ENCODE measurements around the gene ZBP1. TPM values are rescaled to one million over a fixed set of nuclear protein-coding genes. Genes with fewer than 3 reads are reported as not detected.
A peak's percentile ranks its signal among the peaks of the same experiment; 100 is the strongest.

The ZBP1 gene
- total RNA-seq, 6 donors from 2014 or later, result 3.2 to 9.4 (median 4.8) TPM

DNA sequence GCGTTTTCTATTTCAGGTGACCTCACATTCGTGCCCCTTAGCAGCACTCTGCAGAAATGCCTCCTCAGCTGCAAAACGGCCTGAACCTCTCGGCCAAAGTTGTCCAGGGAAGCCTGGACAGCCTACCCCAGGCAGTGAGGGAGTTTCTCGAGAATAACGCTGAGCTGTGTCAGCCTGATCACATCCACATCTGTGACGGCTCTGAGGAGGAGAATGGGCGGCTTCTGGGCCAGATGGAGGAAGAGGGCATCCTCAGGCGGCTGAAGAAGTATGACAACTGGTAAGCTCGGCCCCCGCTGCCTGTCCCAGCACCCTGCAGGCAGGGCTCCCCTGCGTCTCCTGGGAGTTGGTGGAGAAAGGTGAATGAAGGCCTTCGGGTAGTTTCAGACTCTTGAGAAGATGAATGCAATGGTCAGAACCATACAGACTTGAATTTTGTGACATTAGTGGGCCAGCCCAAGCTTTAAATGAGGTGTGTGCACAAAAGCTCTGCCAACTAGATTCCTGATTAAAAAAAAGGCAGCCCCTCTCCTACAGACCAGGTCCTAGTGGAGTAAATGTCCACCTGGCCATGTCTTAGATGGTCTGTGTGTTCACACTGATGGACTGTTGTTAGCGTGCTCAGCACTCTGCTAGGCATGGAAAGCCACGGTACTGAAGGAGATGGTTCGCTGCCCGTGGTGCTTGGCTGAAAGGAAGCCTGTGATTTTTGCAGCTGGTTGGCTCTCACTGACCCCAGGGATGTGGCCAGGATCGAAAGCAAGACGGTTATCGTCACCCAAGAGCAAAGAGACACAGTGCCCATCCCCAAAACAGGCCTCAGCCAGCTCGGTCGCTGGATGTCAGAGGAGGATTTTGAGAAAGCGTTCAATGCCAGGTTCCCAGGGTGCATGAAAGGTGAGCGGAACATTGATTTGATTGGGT, 58.6 kb downstream of the ZBP1 start:
- ATAC-seq (ENCODE audit: low FRiP score in 2 of 2) (no peak), DNase-seq (no peak)
- Histone ChIP-seq H3K4me3 (no peak overlapping the region), H3K4me1 (no peaks in the 10 kb centered on the region), H3K27ac (no peak overlapping the region), H3K36me3 (no peaks in the 10 kb centered on the region), H3K9me3 (no peaks in the 10 kb centered on the region), H3K27me3 (no peaks in the 10 kb centered on the region)
- TF ChIP-seq POLR2A (IDR thresholded peaks at IDR 0.05) (no peak), POLR2AphosphoS5 (IDR thresholded peaks at IDR 0.05) (no peak), EP300 (IDR thresholded peaks at IDR 0.05) (no peak)
- TF ChIP-seq, protein P1, sequence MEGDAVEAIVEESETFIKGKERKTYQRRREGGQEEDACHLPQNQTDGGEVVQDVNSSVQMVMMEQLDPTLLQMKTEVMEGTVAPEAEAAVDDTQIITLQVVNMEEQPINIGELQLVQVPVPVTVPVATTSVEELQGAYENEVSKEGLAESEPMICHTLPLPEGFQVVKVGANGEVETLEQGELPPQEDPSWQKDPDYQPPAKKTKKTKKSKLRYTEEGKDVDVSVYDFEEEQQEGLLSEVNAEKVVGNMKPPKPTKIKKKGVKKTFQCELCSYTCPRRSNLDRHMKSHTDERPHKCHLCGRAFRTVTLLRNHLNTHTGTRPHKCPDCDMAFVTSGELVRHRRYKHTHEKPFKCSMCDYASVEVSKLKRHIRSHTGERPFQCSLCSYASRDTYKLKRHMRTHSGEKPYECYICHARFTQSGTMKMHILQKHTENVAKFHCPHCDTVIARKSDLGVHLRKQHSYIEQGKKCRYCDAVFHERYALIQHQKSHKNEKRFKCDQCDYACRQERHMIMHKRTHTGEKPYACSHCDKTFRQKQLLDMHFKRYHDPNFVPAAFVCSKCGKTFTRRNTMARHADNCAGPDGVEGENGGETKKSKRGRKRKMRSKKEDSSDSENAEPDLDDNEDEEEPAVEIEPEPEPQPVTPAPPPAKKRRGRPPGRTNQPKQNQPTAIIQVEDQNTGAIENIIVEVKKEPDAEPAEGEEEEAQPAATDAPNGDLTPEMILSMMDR (IDR thresholded peaks at IDR 0.05), result no peak
- 86 to 90% methylated on average over 23 to 24 of the region's 24 CpGs for WGBS, 2 donors

DNA sequence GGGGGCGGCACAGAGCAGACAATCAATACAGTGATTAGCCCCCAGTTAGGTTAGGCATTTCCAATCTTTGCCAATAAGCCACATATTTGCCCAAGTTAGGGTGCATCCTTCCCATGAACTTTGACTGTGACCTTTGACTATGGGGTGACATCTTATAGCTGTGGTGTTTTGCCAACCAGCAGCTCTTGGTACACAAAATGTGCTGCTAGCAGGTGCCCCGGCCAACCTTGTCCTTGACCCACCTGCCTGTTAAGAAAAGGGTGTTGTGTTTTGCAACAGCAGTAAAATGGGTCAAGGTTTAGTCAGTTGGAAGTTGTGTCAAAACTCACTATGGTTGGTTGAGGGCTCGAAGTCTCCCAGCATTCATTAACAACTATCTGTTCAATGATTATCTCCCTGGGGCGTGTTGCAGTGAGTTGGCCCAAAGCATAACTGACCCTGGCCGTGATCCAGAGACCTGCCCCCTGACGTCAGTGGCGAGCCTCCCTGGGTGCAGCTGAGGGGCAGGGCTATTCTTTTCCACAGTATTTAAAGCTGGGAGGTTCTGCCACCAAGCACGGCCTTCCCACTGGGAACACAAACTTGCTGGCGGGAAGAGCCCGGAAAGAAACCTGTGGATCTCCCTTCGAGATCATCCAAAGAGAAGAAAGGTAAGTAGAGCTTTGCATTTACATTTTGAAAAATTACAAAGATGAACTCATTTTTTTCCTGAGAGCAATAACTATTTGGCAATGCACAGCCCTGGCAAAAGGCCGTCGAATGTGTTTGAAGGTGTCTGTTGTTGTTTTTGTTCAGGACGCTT, 59.5 kb downstream of the ZBP1 start, which contains the start of gene PCK1:
Gene PCK1, plus strand, starts transcription at position 557 of the 802 bp plus-strand sequence. CDS start 302 bp downstream, outside the sequence.
- ATAC-seq (ENCODE audit: low FRiP score in 2 of 2) (peak in 1 of 2 donors; percentile 83), DNase-seq (no peak)
- 71 to 79% methylated on average over 10 to 14 of the region's 14 CpGs for WGBS, 2 donors
- Histone ChIP-seq H3K27ac (no peak within 1 kb of the TSS), H3K4me1 (no peaks in the 10 kb centered on the region), H3K36me3 (no peaks in the 10 kb centered on the region), H3K4me3 (no peak within 1 kb of the TSS), H3K9me3 (no peaks in the 10 kb centered on the region), H3K27me3 (no peaks in the 10 kb centered on the region)
- TF ChIP-seq POLR2AphosphoS5 (IDR thresholded peaks at IDR 0.05) (no peak), EP300 (IDR thresholded peaks at IDR 0.05) (no peak), POLR2A (IDR thresholded peaks at IDR 0.05) (no peak)
- TF ChIP-seq, protein P1 (IDR thresholded peaks at IDR 0.05), result no peak

DNA sequence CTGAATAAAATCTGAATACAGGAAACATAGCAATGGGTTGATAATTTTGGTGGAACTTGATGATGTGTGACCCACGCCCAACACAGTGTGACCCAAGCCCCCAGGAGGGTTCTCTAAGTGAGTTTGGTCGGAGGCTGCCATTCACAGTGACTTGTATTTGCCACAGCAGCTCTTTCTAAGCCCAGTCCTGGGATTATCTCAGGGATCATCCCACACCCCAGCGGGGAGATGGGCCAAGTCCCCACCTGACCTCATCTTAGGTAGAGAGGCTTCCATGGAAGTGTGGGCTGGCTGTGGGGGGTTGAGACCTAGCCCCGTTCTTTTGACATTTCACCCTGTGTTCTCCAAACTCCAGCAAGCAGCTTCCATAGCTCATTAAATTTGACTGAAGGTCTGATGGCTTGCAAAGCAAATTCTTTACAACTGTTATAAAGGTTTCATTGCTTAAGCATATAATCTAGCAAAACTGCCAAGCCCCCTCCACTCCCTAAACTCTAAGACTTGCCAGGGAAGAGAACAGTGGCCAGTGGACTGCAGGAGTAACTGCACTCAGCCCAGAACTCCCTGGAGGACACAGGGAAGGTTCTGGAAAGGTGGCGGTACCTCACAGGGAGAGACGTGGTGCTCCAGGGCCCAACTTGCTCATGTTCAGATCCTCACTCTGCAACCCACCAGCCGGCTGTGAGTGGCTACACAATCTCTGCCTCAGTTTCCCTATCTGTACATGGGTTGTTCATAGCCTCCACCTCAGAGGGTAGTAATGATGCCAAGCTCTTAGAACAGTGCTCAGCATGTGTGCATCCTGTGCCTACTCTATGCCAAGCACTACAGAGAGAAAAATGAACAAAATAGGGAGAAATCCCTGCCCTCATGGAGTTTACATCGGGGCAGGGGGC, 60.3 kb downstream of the ZBP1 start:
- no peak for DNase-seq
- no peak overlapping the region for H3K4me3 ChIP-seq
- H3K36me3 ChIP-seq, result no peaks in the 10 kb centered on the region
- no peaks in the 10 kb centered on the region for H3K4me1 ChIP-seq
- no peaks in the 10 kb centered on the region for H3K27me3 ChIP-seq
- H3K9me3 ChIP-seq, result no peaks in the 10 kb centered on the region
- ATAC-seq (ENCODE audit: low FRiP score in 2 of 2), result no peak
- TF ChIP-seq, protein P1 (IDR thresholded peaks at IDR 0.05), result no peak
- TF ChIP-seq POLR2AphosphoS5 (IDR thresholded peaks at IDR 0.05) (no peak), POLR2A (IDR thresholded peaks at IDR 0.05) (no peak), EP300 (IDR thresholded peaks at IDR 0.05) (no peak)
- H3K27ac ChIP-seq, result no peak overlapping the region
- 85 to 89% methylated on average over 8 of the region's 8 CpGs for WGBS, 2 donors

DNA sequence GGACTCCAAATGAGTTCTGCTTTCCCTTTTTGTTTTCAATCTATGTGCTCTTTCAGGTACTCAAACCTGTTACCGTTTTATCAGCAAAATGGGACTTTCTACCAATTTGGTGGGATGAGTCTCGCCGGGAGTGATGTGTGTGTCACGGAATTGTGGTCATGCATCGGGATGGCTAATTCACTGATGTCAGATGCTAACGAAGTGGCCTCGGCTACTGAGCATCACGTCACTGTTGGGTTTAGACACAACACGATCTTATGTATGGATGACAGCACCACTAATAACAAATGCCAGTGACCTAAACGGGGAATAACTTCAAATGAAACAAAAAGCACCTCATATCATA, 61.0 kb downstream of the ZBP1 start:
- DNase-seq (no peak), ATAC-seq (ENCODE audit: low FRiP score in 2 of 2) (no peak)
- WGBS, 2 donors, result 86 to 88% methylated on average over 10 of the region's 10 CpGs
- Histone ChIP-seq H3K36me3 (no peaks in the 10 kb centered on the region), H3K9me3 (no peaks in the 10 kb centered on the region), H3K27ac (no peak overlapping the region), H3K27me3 (no peaks in the 10 kb centered on the region), H3K4me1 (no peaks in the 10 kb centered on the region), H3K4me3 (no peak overlapping the region)
- TF ChIP-seq, protein P1 (IDR thresholded peaks at IDR 0.05), result no peak

All from upper lobe of left lung (tissue), 6 donors.